NCI-H1105 treated with DMSO at 0.1 percent for 48 hours (cell line): Measurements from ENCODE around the gene FUNDC2.
"Not testable (repeated sequence)": the region's sequence is repeated elsewhere in the genome, so short reads cannot be mapped to it uniquely, and the experiment has no call there.

Experiments used
- DNase-seq: peaks from one replicate; lab custom pipeline; 2025; lab: John Stamatoyannopoulos, UW

Gene FUNDC2

GRCh38 chrX:155026727-155027508, at the start of gene FUNDC2:
Gene FUNDC2, plus strand, starts transcription at chrX:155026844. Its CDS starts 95 bp downstream, at chrX:155026939.
- DNase-seq = peak; percentile 97

- no peak for DNase-seq
These were observed 47.0 kb upstream of the FUNDC2 start for GRCh38 chrX:154979629-154980028.

GRCh38 chrX:154980330-154981115, 46.1 kb upstream of the FUNDC2 start:
- DNase-seq = peak; percentile 69

- DNase-seq = no peak
These were observed 45.6 kb upstream of the FUNDC2 start for GRCh38 chrX:154981116-154981411.

- DNase-seq = no peak
These were observed 39.6 kb upstream of the FUNDC2 start for GRCh38 chrX:154986826-154987575.

DNA sequence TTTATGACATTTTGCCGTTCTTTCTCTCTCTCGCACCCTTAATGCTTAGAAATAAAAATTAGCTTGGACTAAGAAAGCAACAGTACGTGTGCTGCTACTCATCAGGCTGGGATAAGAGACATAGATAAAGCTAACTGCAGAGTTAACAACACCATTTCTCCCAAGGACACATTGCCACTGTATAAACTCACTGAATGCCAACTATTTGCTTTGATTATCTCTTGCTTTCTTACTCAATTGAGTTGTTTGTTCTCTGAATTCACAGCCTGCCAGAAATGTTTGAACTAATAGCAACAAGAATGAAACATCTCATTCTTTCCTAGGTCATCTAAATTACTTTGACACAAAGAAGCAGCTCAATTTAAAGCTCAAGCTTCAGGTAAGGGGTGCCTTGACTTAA, 38.7 kb upstream of the FUNDC2 start:
- DNase-seq = no peak

GRCh38 chrX:154988719-154989118, 37.9 kb upstream of the FUNDC2 start:
- DNase-seq = no peak

GRCh38 chrX:154990496-154990895, 36.1 kb upstream of the FUNDC2 start:
- no peak for DNase-seq

DNA sequence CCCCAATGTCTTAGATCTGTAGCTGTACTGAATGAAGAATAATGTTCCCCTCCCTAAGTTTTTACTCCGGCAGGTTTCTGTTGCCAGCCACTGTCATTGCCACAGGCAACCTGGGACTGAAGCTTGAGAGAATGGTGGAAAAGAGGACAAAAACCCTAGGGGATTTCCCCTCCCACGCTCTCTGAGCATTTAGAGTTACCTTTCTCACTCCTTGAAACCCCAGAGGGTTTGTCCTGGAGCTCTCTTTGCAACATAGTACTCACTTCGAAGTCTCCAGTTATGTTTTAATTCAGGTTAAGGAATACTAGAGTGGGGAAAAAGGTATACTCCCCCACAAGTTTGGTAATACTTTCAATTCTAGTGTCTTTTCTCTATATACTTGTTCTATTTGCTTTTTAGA, 35.6 kb upstream of the FUNDC2 start:
- DNase-seq = no peak

DNA sequence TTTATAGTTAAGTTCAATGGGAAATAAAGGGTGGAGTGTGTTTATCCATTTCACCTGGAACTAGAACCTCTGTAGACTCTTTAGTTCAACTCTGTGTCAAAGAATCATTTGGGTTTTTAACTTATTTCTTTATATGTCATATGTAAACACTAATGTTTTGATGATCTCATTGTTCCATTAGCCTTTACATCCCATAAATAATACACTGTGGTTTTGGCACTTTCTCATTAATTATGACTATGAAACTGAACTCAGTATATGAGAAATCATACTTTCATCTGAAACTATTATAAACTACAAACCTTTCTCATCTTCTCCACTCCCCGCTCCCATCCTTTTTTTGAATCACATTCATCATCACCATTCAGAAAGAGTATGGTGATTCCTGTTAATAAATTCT, 35.2 kb upstream of the FUNDC2 start:
- no peak for DNase-seq

DNA sequence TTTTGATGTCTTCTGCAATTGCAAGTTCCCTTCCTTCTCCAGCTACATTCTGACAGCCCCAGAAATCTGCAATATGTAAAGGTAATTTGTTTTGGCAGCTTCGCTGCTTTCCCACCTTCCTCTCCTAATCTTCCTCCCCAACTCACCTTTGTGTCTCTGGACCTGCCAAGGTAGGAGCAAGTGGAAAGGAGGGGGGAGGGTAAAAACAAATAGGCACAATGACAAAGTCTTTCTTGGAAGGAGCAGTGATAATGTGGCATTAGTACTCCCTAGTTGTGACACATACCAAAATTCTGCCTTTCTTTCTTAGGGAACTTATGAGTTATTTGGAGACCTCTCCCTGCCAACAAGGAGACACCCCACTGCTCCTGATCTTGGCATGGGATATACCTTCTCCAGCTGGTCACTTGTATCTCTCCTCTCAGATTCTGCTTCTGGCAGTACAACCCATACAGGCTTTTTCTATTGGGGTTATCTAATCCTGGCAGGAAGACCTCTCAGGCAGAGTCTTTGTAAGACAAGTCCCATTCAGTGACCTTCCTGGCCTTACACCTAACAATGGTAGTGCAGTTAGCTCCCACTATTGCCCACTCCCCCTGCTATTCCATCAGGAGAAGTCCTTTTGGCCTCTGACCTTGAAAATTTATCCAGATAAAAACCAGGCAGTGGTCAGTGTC, 28.3 kb upstream of the FUNDC2 start:
- no peak for DNase-seq

DNA sequence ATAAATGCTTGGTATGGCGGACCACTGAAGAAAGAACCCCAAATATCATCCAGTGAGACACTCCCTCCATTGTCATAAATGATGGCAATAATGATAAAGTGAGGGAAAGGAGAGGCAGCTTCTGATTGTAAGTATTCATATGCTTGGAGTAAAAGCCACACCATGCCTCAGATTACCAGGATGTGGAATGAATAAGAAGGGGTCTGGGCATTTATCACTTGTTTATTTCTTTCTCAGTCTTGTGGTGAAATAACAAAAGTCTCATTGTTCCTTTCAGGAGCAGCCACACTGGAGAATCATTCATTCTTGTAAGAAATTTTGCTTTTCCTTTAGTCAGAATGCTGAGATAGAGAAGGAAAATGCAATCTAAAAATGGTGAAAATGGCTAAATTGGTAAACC, 25.8 kb upstream of the FUNDC2 start:
- DNase-seq = no peak

DNA sequence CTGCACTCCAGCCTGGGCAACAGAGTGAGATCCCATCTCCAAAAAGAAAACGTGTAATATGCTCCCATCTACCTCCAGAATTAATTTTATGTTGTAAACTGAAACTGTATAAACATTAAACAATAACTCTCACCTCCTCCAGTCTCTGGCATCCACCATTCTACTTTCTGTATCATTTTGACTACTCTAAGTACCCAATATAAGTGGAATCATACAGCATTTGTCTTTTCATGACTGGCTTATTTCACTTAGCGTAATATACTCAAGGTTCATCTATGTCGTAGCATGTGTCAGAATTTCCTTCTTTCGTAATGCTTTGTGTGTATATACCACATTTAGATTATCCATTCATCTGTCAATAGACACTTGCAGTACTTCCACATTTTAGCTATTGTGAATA, 24.8 kb upstream of the FUNDC2 start:
- DNase-seq = no peak

DNA sequence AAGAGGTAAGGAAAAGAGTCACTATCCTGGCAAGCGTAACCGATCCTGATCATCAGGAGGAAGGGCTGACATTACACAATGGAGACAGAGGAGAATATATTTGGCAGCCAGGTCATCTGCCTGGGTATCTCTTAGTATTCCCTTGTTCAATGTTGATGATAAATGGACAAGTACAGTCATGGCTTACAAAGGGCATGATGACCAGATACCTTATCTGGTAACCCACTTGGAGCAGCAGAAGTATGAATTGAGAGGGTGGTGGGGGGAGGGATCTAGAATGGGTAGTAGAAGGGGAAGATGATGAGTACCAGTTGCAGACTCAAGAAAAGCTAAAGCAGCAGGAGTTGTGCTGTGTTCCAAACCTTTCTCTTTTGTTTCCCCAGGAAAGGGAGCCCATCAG, 21.5 kb upstream of the FUNDC2 start:
- DNase-seq = no peak

DNA sequence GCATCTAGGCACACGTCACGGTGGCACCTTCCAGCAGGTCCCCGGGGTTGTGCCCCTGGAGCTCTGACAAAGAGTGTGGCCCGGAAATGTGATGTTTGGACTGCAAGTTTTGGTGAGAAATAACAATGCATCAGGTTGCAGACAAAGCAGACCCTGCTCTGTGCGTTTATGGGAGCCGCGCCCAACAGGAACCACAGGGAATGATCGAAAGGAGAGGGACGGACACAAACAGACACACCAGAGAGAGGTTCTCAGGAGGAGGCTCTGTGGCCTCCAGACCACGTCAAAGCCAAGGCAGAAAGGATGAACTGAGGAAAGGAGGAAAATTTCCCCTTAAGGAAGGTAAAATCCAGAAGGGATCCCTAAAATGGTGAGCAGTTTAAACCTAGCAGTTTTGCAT, 20.3 kb upstream of the FUNDC2 start:
- not testable (repeated sequence) for DNase-seq

DNA sequence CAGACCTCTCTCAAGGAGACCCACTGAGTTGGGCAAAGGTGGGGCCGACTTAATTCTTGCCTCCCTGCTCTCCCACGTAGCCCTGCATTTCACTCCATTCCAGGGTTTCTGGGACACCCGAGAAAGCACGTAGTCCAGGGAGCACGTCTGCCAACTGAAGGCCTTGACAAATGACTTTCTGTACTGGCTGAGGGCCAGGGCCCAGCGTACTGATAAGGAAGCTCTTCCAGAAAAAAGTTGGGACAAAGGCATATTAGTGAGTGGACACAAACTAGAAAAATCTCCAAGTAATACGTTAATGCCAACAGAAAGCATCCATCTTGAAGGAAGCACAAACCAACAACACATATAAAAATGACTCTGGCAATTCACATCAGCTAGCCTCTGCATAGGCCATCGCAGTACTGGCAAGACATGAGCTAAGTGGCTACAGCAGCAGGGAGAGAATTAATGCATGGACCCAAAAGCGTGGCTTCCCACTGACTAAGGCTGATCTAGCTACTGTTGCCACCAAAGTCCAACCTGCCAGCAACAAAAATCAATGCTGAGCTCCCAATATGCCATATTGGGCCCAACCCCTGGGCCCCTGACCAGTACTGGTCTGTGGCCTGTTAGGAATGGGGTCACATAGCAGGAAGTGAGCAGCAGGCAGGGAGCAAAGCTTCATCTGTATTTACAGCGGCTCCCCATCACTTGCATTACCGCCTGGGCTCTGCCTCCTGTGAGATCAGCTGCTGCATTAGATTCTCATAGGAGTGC, 19.6 kb upstream of the FUNDC2 start:
- DNase-seq = not testable (repeated sequence)

DNA sequence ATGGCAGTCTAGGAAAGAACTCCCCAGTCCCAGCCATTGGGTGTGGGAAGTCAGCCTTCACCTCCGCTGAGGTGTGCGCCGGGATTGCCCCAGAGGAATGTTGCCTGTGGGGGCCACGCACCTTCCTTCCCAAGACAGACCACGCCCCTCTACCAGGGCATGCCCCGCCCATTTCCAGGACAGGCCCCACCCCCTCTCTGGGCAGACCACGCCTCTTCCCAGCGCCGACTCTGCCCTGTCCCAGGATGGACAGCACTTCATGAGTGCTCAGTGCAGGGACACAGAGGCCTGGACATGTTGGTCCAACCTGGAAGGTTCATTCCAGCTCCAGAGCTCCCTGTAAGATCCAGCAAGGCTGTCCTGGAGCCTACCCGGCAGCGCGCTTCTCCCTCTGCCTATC, 18.1 kb upstream of the FUNDC2 start:
- DNase-seq = not testable (repeated sequence)

DNA sequence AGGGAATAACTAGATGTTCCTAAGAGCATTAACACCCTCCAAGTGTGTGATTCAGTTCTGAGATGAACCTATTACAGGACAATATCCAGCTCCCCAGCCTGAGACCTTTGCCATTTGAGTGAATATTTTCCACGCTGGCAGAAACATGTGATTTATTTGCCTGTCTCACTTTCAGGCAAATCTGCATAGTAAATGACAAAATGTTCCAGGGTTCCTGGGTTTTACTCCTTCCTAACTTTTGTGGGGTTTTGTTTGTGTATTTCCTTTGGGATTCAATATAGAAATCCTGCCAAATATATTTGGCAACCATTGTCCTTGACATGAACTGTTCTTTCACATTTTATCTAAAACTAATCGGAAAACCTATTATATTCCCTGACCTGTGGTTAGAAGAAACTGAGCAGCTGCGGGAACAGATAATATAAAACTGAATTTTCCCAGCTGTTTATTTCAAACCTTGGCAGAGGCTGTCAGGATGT, 16.6 kb upstream of the FUNDC2 start:
- no peak for DNase-seq

DNA sequence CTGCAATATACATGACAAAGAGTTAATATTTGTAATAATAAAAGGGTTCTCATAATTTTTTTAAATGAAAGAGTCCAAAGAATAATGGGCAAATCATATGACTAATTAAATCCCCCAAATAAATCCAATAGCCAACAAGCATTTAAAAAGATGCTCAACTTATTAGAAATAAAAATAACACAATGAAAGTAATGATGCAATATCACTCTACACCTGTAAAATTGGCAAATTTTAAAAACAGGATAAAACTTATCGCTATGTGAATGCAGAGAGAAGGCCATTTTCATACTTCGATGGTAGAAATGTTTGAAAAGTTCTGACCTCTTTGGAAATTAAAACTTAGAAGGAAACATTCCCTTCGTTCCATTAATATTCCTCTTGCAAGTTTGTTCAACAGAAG, 6.1 kb upstream of the FUNDC2 start:
- no peak for DNase-seq

DNA sequence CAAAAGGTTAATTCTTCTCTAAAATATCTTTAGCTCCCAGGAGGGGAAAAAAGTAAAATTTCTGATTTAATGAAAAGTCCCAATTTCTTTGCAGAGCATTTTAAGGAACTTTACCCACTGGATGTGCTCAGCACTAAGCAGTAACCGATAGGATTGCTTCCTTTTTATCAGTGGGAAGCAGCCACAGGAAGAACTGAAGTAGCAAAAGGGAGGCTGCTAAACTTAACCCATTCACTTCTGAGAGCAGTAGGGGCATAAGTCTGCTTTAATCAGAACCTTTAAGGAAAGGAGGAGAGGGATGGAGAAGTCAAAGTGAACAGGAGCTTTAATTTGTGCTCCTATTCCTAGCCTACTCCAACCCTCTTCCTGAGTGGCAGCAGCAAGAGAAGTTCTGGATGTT, 4.1 kb upstream of the FUNDC2 start, which contains the start of gene F8:
Gene F8, minus strand, starts transcription at position 139 of the 400 bp plus-strand sequence. CDS start 171 bp downstream, outside the sequence.
- no peak for DNase-seq
